GM18499 (cell line): ENCODE measurements around the gene SPI1.
"Not testable (repeated sequence)": the region's sequence is repeated elsewhere in the genome, so short reads cannot be mapped to it uniquely, and the experiment has no call there.

ENCODE experiments used
- ATAC-seq: cut with Tn5 transposase; IDR thresholded peaks from one replicate; pipeline ENCODE4 v1.9.1; 2021; ENCODE audit warnings: moderate number of reproducible peaks; ENCODE audit not compliant: insufficient read depth, unreplicated experiment

The SPI1 gene

DNA sequence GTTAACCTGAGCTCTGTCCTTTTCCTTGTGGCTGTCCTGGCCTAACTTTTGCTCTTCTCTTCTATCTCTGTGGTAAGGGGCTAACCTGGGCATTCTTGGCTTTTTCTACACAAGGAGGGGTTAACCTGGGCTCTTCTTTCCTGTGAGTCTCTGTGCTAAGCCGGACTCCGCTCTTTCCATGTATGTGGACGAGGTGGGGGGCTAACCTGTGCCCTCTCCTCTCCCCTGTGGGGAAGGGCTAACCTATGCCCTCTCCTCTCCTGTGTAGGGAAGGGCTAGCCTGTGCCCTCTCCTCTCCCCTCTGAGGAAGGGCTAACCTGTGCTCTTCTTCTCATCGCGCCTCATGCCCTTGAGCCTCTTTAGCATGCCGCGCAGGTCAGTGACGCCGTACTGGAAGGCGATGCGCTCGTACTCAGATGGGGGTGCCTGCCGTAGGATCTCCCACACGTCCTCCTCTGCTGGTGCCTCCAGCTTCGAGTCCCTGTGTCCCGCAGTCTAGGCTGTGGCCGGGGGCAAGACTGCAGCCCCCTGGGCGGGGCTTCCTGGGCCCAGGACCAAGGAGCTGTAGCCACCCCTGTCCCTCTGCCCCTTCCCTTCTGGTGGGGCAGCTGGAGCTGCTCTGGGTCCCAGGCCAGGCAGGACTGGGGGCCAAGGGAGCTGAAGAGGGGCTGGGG, 32.3 kb downstream of the SPI1 start:
- no peak for ATAC-seq

DNA sequence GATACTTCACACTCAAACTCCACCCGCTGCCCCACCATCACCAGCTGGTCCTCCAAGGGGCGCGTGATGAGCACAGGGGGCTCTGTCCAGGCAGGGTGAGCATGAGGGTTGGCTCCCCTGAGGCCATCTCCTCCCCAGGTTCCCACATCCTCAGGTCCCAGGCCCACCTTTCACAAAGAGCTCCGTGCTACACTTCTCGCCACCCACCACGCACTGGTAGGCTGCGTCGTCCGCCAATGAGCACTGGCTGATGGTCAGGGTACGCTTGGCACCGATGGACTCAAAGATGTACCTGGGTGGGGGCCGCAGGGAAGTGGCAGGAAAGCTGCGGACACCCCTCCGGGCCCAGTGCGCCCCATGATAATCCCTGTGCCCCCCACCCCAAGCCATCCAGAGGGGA, 35.5 kb downstream of the SPI1 start:
- no peak for ATAC-seq

DNA sequence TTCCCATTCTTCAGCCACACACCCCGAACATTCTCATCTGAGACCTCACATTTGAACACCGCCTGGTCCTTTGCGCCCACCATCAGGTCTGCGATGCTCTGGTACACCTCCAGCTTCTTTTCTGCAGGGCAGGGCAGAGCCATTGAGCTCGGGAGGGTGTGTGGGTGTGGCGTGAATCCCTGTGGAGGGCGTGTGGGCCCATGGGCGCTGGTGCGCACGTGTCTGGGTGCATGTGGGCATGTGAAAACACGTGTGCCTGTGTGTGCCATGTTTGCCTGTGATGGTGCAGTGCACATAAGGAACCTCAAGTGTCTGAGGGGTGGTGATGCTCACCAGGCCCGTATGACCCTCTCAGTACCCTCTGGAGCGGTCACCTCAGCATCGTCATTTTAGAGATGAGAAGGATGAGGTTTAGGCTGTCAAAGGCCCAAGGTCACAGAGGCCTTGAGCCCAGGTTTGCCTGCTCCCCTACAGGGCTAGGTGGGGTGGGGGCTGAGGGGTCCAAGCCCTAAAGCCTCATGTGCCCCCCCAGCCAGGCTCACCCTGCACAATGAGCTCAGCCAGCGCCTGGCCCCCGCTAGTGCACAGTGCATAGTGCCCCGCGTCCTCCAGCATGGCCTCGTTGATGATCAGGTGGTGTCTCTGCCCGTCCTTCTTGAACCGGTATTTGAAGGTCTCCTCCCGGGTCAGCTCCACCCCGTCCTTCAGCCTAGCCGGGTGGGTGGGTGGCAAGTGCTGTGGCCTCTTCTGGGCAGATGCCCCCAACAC, 36.1 kb downstream of the SPI1 start:
- no peak for ATAC-seq

DNA sequence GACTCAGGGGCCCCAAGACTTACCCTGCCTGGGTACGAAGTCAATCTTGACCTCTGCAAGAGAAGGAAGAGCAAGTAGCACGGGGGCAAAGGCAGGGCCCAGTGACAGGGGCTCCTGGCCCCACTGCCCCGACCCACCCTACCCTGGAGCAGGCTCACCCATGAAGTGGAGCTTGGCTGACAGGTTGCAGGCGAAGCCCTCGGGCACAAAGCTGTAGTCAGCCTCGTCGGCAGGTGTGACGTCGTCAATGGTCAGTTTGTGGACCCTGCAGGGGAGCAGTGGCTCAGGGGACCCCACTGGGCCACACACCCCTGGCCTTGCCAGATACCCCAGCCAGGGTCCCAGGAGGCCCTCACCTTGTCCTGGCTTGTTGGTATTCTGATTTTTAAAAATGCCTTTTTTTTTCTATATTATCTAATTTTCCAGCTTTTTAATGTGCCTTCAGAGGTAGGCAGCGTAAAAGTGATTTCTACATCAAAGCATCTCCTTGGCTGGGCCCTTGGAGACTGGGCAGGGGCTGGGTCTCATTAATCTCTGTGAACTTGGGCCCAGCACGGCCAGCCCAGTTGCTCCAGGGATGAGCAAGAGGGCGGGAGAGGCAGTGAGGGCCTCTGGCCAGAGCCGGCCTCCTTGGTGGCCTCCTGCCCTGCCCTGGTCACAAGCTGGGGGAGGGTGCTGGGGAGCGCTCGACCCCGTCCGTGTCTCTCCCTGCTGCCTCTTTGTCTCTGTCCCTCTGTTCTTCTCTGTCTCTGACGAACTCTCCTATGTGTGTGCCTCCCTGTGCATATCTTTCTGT, 37.2 kb downstream of the SPI1 start:
- no peak for ATAC-seq

DNA sequence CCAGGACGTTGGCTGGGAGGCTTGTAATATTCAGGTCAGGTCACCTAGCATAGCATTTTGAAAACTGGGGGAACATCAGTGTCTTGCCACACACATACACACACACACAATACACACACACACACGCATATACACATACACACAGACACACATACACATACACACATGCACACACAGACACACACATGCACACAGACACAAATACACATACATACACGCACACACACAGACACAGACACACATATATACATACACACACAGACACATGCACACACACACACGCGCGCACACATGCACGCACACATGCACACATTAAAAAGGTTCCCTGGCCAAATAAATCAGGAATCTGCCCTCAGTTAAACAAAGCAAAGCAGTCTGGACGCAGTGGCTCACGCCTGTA, 38.3 kb downstream of the SPI1 start:
- no peak for ATAC-seq

DNA sequence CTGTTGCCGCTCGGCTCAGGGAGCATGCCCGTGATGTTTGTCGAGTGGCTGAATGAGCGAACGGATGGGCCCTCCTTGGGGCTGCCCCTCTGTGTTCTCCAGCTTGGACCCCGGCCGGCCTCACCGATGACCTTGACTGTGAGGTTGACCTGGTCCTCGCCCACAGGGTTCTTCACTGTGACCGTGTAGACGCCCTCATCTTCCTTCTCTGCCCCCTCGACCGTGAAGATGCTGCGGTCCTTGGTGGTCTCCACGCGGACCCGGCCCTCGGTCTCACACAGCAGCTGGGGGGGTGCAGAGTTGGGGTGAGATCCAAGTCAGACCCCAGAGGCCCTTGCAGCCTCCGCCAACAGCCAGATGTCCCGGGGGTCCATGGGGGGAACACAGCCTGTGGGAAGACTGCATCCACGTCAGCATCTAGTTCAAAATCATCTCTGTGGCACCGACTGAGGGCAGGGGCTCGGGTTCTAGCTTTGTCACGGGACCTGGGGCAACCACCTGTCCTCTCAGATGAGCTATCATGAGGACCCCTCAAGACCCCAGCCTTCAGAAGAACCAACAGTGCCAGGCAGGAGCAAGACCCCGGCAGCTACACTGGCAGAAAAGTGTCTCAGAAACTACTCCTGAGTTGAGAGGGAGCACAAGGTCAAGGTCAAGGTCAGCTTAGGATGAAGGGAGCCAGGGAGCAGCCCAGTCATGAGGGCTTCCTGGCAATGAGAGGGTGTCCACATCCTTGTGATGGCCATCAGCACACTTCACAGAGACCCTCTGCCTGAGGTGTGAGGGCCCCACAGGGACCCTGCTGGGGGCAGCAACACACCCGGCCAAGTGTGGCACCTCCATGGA, 39.7 kb downstream of the SPI1 start:
- ATAC-seq, result no peak

DNA sequence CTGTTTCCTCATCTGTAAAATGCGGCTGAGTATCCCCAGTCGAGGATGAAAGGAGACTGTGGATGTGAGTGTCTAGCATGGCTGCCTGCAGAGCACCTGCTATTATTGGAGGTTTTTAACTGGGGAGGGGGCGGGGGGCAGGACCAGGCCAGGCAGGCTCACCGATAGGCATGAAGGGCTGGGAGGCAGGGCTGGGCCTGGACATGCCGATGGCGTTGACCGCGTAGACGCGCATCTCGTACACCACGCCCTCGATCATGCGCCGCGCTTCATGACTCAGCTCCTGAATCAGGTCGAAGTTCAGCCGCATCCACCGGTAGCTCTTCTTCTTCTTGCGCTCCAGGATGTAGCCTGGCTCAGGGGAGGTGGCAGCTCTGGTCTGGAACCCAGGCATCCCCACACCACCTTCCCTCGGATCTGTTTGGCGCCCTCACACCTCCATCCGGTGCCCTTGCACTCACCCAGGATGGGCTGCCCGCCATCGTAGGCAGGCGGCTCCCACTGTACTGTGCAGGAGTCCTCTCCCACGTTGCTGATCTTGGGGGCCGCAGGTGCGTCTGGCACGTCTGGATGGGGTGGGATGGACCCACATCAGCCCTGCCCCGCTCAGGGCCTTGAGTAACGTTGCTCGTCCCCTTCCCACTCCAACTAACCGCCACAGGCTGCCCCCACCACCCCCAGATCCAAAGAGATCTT, 41.0 kb downstream of the SPI1 start:
- ATAC-seq, result no peak

DNA sequence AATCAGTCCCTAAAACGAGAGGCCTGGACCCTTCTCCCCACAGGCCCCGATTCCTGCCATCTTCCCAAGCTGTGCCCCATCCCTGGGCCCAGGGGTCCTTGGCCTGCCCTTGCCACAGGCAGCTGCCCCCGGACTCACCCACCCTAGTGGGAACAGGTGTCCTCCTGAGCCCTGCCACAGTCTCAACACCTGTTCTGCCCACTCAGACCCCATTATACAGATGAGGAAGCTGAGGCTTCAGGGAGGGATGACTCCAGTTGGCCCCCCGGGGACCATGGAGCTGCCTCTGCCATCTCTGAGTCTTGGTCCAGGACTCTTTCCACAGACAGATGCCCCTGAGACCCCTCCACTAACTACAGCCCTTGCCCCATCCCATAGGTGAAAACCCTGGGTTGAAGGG, 41.8 kb downstream of the SPI1 start:
- no peak for ATAC-seq

DNA sequence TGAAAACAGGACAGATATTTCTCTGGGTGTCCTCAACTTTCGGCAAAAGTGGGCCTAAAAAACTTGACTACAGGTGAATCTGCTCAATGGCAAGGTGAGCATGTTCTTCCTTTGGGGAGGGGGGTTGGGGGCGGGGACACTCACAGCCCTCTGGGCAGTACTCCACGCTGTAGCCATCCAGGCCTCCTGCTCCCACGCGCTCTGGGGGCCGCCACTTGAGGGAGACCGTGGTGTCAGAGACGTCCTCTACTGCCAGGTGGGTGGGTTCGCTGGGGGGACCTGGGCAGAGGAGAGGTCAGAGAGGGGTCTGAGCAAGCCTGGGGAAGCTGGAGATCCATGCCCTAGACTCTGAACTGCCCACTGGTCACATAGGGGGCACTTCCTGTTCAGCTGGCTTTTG, 42.6 kb downstream of the SPI1 start:
- ATAC-seq, result no peak

DNA sequence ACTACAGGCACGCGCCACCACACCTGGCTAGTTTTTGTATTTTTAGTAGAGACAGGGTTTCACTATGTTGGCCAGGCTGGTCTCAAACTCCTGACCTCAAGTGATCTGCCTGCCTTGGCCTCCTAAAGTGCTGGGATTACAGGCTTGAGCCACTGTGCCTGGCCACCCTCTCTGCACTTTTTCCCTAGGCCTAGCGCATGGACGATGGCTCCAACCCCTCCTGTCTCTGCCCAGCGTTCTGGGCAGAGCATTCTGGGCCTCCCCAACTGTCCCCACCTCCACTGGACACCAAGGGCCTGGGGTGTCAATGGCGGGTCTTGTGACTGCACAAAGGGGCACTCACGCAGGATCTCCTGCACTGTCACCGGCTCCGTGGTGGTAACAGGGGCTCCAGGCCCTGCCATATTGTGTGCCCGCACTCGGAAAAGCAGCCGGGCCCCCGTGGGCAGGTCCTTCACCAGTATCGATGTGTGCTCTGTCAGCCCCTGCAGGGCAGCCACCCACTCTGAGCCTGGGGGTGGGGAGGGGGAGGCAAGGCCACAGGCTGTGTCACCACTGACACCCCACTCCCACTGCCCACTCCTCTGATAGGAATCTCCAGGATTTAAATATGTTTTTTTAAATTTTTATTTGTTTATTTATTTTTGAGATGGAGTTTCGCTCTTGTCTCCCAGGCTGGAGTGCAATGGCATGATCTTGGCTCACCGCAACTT, 43.5 kb downstream of the SPI1 start:
- ATAC-seq, result not testable (repeated sequence)

DNA sequence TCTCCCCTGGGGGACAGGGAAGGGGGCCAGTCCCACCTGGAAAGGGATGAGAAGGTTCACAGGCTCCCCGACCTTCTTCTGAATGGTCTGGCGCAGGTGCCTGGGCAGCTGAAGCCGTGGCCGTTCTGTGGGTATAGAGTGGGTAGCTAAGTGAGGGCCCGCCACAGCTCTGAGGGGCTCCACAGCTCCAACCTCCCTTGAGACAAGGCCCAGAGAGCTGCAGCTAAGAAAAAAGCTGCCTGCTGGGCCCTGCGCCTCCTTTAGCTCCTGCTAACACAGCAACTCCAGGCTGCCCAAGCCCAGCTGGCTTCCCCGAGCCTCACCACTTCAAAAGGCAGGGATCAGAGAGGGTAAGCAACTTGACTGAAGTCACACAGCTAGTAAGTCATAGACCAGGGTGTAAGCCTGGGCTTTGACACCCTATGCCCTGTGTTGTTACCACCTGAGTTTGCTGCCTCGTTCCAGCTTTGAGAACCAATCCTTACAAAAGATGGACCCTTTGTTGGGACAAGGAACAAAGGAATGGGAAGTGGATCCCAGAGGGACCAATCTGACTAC, 44.4 kb downstream of the SPI1 start:
- no peak for ATAC-seq

DNA sequence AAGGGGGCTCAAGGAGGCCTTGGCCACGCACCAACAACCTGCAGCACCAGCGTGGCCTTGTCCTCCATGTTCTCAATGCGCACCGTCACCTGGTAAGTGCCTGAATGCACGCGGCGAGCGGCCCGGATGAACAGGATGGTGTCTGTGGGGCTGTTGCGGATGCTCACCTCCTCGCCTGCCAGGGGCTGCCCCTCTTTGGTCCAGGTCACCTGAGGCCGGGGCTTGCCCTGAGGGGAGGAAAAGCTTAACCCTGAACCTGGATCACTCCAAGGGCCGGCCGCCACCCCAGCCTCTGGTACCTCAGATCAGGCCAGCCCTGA, 44.9 kb downstream of the SPI1 start:
- no peak for ATAC-seq

DNA sequence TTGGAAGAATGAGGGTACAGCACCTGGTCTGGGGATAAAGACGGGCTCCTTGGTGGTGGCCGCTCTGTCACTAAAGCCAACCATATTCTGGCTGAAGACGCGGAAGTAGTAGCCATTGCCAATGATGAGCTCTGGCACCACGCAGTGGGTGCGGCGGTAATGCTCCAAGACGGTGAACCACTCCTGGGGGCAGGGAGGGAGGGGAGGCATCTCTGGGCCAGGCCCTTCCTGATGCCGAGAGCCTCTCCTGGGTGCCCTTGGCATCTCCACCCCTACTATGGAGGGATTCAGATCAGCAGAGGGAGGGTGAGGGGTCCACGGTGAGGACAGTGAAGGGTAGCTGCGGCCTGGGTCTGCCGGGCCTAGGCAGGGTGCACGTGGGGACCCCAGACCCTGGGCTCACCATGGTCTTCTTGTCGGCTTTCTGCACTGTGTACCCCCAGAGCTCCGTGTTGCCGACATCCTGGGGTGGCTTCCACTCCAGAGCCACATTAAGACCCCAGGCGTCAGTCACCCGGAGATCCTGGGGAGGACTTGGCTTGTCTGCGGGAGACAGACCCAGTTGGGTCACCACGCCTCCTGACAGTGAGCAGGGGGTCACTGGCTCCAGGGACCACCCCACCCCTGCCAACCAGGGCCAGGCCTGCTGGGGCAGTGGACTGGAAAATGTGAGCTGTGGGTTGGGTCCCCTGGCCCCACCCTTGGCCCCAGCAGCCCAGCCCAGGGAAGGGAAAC, 45.4 kb downstream of the SPI1 start:
- no peak for ATAC-seq

DNA sequence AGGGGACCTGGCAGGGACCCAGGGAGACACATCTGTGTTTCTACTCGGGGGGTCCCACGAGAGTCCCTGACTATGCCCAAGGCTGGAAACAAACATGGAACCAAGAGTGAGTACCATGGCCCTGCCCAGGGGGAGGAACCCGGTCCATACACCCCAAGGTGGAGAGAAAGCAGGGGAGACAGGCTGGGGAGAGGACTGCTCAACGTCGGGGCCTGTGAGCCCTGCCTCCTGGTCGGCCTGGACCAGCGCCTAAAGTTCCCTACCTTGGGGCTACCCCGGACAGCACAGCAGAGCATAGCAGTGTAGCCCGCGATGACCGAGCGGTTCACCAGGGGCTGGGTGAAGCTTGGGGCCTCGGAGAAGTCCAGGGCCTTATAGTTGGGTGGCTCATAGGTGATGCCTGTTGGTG, 46.0 kb downstream of the SPI1 start:
- ATAC-seq, result no peak

DNA sequence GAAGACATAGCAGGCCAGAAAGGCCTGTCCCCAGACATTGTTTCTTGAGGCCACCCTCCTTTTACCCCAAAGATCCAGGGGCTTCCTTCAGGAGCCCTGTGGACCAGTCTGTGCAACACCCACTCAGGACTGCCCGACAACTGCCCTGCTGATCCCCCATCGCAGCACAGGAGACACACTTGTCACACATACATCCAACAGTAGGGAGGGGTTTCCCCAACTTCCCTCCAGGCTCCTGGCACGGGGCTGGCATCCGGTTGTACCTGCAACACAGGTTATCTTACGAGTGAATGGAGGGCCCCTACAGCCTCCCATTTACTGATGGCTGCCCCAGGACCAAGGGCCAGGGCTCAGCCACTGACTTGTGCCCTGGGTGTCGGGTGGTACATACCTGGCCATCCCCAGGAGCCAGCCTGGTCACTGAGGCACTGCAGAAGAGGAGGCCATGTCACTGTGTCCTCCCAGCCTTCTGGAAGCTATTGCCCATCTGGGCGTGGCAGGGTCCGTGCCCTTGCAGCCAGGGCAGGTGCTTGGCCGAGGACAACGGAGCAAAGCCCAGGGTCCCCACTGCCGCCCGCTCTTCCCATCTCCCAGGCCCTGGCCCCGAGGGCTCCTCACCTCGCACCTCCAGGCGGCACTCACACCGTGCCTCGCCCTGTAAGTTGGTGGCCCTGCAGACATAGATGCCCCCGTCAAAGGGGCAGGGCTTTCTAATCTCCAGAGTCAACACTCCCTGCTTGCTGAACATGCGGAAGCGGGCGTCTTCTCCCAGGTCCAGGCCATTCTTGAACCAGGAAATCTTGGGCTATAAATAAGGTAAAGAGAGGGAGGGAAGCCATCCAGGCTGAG, 46.7 kb downstream of the SPI1 start:
- ATAC-seq, result no peak

DNA sequence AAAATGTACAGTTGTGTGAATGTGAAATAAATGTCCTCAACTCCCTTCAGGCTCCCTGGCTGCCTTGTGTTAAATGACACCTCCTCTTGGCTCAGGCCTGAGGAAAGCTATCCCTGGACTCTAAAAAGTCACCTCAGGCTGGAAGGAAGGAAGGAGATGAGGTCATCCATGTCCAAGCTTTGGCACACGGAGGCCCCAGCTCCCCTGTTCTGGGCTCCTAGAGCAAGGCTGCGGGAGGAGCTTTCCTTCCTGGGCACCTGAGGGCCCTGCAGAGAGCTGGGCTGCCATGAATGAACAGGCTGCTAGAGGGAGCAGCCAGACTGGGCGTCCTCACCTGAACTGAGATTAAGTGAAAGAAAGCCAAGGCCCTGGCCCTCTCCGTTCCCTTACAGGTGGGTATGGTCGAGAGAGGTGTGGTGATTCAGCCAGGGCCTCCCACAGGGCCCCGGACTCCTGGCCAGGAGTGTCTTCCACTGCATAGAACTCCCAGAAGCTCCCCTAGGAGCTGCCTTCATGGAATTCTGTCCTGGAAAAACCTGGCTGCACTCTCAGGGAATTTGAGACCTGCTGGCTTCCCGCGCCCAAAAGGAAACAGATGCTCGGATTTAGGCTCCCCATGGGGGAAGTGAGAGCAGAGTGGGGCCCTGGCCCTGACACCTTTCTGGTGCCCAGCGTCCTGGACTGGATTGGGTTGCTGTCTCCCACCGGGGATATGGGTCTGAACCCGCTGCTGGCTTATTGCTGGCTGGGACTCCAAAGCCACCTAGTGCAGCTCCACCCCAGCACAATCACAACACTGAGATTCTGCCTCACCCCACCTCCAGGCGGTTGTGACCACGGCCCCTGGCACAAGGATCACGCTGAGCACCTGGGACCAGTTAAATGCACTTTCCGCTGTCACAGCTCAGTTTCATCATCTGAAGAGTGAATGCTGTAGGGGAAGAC, 48.1 kb downstream of the SPI1 start:
- no peak for ATAC-seq
